Activated naive CD4-positive, alpha-beta T cell (primary cell): Measurements from ENCODE around the gene YAF2.
"Not testable (repeated sequence)": the region's sequence is repeated elsewhere in the genome, so short reads cannot be mapped to it uniquely, and the experiment has no call there.

Experiments
- DNase-seq, 4 experiments: peaks; one replicate each; lab custom pipeline; 2025; lab: John Stamatoyannopoulos, UW

The YAF2 gene

DNA sequence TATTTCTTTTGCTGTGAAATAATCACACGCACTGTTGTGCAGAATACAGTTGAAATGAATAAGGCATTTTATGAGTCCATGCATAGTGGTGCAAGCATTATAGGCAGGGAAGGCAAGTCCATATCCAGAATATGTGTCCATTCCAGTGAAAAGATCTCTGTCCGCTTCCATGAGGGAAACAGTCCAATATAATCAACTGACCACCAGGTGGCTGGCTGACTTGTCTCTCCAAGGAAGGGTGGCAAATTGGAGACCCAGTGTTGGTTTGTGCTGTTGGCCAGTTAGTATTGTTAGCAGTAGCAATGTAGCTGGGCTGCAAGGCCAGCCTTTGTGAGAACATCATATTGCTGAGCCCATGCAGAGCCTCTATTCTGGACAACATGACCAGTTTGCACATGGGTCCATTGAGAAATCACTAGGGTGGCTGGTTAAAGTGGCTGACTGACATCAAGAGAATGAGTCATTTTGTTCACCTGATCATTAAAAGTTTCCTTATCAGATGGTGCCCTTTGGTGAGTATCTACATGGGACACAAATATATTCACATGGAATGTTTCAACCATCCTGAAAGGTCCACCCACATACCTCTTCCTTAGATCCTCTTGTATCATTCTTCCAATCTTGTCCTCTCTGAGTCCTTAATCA is 17.3 kb upstream of the YAF2 start:
- DNase-seq = no peak

DNA sequence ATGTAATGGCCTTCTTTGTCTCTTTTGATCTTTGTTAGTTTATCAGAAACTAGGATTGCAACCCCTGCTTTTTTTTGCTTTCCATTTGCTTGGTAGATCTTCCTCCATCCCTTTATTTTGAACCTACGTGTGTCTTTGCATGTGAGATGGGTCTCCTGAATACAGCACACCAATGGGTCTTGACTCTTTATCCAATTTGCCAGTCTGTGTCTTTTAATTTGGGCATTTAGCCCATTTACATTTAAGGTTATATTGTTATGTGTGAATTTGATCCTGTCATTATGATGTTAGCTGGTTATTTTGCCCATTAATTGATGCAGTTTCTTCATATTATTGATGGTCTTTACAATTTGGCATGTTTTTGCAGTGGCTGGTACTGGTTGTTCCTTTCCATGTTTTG is 14.6 kb upstream of the YAF2 start:
- not testable (repeated sequence) for DNase-seq

DNA sequence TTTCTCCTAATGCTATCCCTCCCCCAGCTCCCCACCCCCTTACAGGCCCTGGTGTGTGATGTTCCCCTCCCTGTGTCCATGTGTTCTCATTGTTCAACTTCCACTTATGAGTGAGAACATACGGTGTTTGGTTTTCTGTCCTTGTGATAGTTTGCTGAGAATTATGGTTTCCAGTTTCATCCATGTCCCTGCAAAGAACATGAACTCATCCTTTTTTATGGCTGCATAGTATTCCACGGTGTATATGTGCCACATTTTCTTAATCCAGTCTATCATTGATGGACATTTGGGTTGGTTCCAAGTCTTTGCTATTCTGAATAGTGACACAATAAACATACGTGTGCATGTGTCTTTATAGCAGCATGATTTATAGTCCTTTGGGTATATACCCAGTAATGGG is 11.0 kb upstream of the YAF2 start:
- DNase-seq = not testable (repeated sequence)

DNA sequence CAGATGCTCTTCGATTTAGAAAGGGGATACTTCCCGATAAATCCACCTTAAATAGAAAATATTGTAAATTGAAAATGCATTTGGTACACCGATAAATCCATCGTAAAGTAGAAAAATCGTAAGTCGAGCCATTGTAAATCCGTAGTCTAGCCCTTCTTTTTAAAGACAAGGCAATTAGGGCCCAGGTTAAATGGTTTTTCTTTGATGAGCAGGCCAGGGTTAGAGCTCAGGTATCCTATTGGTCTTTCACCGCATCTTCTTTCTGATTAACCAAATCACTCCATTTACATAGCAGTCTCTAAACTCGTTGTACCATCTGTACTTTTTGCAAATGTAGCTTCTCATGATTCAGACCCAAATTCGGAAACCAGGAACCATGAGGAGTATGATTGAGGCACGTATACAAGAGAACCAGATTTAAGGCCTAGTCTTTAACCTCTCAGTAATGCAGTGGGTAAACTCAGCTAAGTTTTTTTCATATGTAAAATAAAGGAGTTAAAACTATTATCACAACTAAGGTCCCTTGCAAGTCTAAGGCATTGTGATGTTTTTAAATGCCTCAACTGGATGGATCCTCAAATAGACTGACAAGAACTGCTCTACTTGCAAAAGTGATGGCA is 2.2 kb upstream of the YAF2 start:
- DNase-seq = no peak

DNA sequence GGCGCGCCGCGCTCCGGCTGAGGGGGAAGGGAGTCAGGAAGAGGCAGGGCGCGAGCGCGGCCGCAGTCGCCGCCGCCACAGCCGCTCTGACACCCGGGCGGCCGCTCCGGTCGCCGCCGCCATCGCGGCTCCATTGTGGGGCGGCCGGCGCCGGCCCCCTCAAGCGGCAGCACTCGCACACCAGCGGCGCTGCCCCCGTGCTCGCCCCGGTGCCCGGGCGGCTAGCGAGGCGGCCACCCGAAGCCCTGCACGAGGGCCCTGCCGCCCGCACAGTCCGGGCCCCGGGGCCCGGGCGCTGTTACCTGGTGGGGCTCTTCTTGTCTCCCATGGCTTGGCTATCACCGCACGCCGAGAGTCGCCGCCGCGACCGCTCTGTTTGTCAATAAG is 202 bp downstream of the YAF2 start:
- no peak for DNase-seq

DNA sequence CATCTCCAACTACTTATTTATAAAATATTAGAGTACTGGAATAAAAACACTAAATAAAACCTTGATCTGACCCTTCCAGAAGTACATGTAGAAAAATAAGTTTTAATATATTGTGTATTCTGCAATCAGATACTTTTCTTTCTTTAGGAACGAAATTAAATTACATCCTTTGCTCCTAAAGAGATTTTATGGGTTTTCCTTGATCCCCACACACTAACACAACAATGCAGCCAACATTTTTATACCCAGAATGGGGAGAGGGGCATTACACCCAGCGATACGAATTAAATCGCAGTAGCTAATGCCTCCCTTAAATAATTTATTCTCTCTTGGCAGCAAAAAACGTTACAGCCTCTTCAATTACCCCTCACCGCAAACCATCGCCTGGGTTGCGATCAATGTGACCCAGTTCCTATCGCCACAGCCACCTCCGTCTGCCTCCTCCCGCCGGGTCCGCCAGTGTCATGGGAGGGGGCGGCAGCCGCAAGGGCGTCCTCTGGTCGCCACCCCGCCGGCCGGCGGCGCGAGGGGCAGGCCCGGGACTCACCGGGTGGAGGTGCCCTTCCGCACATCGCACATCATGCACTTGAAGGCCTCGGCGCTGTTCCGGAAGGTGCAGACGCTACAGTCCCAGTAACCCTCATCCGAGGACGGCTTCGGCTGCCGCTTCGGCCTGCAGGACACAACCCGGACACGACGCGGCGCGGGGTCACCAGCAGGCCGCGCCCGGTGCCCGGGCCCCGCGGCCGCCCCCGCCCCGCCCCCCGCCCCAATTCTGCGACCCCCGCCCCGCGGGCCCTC is 796 bp downstream of the YAF2 start:
- DNase-seq = peak; percentile 10 to 53 (median 29)

DNA sequence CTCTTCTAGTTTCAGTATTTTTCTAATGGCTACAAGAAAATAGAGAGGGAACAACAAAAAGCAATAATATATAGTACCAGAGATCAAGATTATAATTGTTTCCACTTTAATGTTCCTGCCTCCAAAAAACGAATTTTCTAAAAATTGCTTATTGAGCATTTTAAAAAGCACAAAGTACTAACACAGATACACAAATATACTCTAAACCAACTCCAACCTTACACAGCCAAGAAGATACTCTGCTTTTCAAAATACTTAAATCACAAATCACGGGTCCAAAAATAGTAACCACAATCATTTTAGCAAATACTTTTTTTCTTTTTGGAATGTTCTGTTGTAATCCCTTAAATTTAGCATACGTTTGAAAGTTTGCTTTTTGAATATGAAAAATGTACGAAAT is 2.0 kb downstream of the YAF2 start:
- no peak for DNase-seq

DNA sequence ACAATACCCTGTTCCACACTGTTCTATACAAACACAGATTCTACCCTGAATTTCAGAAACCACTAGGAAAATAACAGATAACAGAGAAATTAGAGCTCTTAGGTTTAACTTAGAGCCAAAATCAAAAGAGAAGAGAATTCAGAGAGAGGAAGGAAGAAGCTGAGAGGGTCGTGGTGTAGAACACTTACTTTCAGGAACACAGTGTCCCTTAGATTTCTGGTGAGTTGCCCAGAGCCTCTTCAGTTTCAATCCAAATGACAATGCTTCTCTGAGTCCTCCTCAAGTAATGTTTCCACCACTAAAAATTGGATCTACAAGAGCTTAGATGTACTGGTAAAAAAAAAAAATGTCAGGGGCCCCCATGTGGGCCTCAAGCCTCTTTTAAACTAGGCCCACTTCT is 2.6 kb downstream of the YAF2 start:
- no peak for DNase-seq

DNA sequence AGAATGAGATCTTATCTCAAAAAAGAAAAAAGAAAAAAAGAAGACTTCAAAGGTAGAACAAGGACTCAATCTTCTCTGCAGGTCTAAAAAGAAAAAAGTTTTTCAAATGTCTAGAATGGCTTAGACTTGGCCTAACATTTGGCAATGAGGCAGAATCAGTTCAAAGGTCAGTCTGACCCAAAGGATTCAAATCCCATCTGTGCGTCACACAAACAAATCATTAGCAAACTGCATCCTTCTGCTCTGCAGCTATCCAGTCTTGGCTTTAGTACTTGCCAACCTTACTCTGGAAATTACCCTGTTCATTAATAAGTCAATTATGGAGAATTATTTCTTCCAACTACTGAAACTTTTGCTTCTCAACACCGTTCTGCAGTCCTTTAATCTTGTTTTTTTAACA is 3.1 kb downstream of the YAF2 start:
- DNase-seq = no peak

DNA sequence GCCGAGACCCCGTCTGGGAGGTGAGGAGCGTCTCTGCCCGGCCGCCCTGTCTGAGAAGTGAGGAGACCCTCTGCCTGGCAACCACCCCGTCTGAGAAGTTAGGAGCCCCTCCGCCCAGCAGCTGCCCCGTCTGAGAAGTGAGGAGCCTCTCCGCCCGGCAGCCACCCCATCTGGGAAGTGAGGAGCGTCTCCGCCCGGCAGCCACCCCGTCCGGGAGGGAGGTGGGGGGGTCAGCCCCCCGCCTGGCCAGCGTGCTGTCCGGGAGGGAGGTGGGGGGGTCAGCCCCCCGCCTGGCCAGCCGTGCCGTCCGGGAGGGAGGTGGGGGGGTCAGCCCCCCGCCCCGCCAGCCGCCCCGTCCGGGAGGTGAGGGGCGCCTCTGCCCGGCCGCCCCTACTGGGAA is 10.5 kb downstream of the YAF2 start:
- DNase-seq = not testable (repeated sequence)

DNA sequence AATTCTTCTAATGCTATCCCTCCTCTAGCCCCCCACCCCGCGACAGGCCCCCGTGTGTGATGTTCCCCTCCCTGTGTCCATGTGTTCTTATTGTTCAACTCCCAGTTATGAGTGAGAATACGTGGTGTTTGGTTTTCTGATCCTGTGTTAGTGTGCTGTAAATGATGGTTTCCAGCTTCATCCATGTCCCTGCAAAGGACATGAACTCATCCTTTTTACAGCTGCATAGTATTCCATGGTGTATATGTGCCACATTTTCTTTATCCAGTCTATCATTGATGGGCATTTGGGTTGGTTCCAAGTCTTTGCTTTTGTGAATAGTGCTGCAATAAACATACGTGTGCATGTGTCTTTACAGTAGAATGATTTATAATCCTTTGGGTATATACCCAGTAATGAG is 13.5 kb downstream of the YAF2 start:
- DNase-seq = not testable (repeated sequence)

DNA sequence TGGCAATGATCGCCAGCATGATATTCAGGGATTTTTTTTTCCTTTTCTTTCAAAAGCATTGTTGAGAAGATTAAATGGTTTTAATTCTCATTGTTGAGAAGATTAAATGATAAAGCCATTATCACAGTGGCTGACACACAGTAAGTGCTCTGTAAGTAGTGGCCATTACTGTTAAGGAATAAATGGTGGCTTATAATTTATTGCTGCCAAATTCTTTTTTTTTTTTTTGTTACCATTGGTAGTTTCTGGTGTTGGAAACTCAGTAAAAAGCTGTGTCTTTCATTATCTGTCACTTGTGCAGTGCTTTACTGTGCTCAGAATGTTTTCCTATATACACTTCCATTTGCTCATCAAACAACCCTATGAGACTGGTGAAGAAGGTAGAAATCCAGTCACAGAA is 15.3 kb downstream of the YAF2 start:
- no peak for DNase-seq

DNA sequence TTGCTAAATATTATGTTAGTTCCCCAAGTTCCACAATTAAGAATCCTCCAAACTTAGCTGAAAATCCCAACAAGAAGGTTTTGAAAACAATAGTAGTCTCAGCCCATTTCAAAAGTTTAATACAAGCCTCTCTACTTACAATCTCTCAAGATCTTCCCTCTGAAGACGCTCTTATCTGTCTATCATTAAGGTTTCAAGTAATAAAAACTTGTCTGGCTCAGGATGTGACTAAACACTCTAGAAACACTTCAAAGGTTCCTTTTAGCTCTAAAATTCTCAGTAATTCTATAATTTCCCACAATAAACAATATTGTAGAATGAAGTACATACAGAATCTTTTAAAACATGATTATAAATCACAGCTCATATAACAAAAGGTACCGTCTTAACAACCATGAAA is 16.3 kb downstream of the YAF2 start:
- no peak for DNase-seq

DNA sequence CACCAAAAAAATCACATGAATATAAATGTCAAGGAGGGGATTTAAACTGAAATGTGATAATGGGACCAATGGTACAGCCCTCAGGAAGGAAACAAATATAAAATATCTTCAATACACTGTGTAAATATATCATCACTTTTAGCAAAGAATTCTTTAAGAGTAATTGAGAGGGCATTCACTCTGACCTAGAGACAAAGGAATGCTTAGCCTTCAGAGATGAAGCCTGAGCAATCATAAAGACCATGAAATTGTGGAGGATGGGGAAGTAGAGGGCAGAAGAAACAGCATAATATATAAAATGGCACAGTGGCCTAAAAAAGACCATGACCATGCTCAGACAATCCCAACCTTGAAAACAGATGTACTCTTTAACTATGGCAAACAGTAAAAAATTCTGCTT is 20.4 kb downstream of the YAF2 start:
- DNase-seq = no peak

DNA sequence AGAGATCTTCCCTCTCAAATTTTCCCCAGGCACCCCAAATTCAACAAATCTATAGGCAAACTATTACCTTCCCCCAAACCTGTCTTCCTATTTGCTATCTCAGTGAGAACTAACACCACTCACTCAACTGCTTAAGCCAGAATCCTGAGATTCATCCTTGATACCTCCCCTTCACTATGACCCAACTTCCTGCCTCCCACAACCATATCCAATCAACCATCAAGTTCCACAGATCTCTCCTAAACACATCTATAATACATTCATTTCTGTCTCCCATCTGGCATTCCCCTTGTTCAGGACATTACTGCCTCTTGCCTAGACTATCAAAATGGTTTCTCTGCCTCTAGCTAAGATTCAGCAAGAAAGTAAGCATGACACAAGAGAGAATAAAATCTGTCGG is 21.3 kb downstream of the YAF2 start:
- DNase-seq = no peak

DNA sequence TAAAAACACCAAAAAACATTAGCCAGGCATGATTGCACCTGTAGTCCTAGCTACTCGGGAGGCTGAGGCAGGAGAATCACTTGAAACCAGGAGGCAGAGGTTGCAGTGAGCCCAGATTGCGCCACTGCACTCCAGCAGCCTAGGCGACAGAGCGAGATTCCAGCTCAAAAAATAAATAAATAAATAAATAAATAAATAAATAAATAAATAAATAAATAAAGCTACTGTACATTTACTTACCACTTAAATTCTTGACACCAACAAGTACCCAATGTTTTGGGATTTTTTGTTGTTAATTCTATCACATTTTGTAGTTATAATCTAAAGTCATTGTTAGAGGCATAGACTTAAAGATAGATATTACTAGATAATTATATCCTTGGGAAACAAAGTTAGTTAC is 22.3 kb downstream of the YAF2 start:
- not testable (repeated sequence) for DNase-seq

DNA sequence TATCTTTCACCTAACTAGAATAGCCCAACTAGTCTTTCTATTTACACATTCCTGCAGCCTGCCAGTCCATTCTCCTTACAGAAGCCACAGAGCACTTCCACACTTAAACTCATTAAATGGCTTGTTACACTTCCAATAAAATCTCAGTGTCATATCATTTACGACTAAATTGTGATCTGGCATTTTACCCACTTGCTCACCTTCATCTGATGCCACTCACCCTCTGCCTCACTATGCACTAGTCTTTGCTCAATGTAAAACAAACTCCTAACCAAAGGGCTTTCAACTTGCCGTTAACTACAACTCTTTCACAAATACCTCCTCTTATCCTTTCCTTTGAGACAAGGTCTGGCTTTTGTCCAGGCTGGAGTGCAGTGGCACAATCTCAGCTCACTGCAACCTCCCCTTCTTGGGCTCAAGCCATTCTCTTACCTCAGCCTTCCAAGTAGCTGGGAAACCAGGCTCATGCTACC is 24.1 kb downstream of the YAF2 start:
- DNase-seq = no peak

DNA sequence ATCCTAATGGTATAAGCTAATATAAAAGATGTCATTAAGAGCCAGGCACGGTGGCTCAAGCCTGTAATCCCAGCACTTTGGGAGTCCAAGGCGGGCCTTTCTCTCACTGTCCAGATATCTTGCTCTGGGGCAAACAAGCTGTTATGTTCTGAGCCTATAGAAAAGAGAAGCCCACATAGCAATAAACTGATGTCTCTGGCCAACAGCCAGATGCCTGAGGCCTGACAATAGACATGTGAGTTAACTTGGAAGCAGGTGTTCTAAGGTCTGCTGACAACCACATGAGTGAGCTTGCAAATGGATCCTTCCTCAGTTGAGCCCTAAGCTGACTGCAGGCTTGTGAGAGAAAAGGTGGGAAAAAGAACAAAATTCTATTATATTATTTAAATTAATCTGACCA is 25.0 kb downstream of the YAF2 start:
- no peak for DNase-seq

DNA sequence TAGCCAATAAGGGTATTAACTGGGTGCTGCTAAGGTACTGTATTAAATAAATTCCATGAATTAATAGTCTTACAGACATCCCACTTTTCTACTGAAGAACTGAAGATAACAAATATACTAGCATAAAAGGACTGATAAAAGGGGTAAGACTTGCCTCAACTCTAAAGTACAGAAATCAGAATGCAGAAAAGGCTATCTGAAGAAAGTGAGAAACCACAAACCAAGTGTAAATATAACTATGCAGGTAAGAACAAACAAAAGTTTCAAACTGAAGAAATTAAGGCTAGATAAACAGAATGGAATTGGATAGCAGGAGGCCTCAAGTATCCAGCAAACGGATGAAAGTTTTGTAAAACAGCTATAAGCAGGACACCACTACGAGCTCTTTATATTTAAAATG is 29.5 kb downstream of the YAF2 start:
- DNase-seq = no peak

DNA sequence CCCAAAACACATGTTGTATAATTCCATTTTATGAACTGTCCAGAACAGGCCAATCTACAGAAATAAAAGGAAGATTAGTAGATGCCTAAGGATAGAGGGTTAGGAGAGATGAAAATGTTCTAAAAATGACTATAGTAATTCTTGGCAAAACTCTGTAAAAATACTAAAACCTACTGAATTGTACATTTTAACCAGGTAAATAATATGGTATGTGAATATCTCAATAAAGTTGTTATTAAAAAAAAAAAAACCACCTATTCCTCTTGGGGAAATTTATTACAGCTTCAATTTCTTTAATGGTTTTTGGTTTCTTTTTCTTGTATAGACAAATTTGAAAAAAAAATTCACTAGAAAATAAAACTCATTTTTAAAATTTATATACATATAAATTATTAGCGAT is 33.2 kb downstream of the YAF2 start:
- no peak for DNase-seq

DNA sequence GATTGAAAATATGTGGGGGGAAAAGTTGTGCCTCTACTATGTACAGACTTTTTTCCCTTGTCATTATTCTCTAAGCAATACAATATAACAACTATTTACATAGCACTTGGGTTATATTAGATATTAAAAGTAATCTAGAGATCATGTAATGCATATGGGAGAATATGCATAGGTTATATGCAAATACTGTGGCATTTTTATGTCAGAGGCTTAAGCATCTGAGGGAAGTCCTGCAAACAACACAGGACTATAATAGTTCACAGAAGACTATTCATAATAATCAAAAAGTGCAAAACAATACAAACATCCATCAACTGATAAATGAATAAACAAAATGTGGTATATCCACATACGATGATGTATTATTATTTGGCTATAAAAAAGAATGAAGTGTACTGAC is 33.7 kb downstream of the YAF2 start:
- no peak for DNase-seq

DNA sequence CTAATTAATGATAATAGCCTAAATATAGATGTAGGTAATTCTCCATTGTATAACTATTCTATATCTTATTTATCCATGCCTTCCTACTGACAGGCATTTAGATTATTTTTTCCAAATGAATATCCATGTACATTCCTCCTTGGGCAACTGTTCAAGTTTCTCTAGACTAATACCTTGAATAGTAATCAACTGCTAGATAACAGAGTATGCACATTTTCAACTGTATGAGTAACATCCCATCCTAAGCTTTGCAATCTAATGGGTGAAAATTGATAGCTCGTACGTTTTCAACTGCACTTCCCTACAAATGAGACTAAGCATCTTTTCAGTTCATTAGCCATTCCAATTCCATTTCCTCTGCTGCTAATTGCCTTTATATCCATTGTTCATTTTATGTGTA is 37.0 kb downstream of the YAF2 start:
- DNase-seq = no peak

DNA sequence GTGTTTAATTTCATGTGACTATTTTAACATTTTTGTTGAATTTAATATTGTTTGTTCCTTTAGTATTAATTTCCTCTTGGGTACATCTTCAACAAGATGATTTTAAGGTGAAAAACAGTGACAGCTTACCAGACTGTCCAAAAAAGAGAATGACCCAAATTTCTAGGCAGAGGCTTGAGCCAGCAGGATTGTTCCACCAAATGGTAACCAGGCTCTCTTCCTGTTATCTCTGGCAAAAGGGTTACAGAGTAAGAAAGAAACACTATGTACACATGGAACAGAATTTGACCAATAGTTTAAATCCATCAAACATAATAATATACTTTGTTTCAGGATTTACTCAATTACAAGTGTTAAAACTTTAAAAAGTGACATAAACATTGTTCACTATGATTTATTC is 39.0 kb downstream of the YAF2 start:
- DNase-seq = no peak
